RWPE1 (cell line): ENCODE measurements around the gene LRRC27.

Experiments
- CTCF ChIA-PET: fragments of 350-600 bp; sonication (Branson Sonifier 250); formaldehyde crosslinking; extraction: SDS; loops from one replicate; lab custom pipeline; 2021; lab: Yijun Ruan, JAX
- POLR2A ChIA-PET: fragments of 400-600 bp; formaldehyde crosslinking; extraction: SDS; loops from one replicate; lab custom pipeline; 2020; ENCODE audit warnings: antibody characterized with exemption; ENCODE audit not compliant: low non-redundant PET; lab: Yijun Ruan, JAX
- DNase-seq: peaks from one replicate; pipeline ENCODE4 v3.0.0; 2012; ENCODE audit warnings: low spot score
- H3K27ac ChIP-seq: fragments of 450-650 bp; 2 replicates; pipeline ENCODE4 v1.5.1; 2017
- CTCF ChIP-seq: fragments of 450-650 bp; conservative IDR thresholded peaks from 2 replicates; pipeline ENCODE4 v1.5.1; 2017; ENCODE audit warnings: low read depth, mild to moderate bottlenecking

Gene LRRC27

GRCh38 chr10:132354356-132355094 is 22.5 kb downstream of the LRRC27 start:
- CTCF ChIA-PET: no interaction called here
- no peak for DNase-seq
- no peak for TF ChIP-seq CTCF
- POLR2A ChIA-PET: interaction anchor here (0.6 kb wide), 1 partner anchor 101 kb away, joined by 3 read pairs; no protein-coding TSS in a partner anchor
- H3K27ac ChIP-seq: no peak overlapping the region

- ChIA-PET CTCF (interaction anchor here (1.2 kb wide), 1 partner anchor 32 kb away, joined by 4 read pairs; no protein-coding TSS in a partner anchor), POLR2A (no interaction called here)
- H3K27ac ChIP-seq: no peak overlapping the region
- no peak for TF ChIP-seq CTCF
- DNase-seq: no peak
These were observed 23.3 kb downstream of the LRRC27 start for GRCh38 chr10:132355297-132355696.

- CTCF ChIA-PET: interaction anchor here (0.6 to 1.2 kb wide), 2 partner anchors 32 to 299 kb away, joined by 3 to 4 read pairs; no protein-coding TSS in a partner anchor
These were observed 23.8 kb downstream of the LRRC27 start for GRCh38 chr10:132355754-132356153.

GRCh38 chr10:132356621-132357195 is 24.7 kb downstream of the LRRC27 start:
- CTCF ChIA-PET: interaction anchor here (1.2 kb wide), 1 partner anchor 31 kb away, joined by 4 read pairs; no protein-coding TSS in a partner anchor
- DNase-seq: no peak
- no peak for TF ChIP-seq CTCF
- H3K27ac ChIP-seq: no peak overlapping the region
- POLR2A ChIA-PET: no interaction called here

More at GRCh38 chr10:132355754-132356153, 23.8 kb downstream of the LRRC27 start:
- POLR2A ChIA-PET: no interaction called here
- no peak for DNase-seq
- H3K27ac ChIP-seq: no peak overlapping the region
- no peak for TF ChIP-seq CTCF

GRCh38 chr10:132357286-132358058 is 25.5 kb downstream of the LRRC27 start:
- no peak overlapping the region for H3K27ac ChIP-seq
- ChIA-PET POLR2A (interaction anchor here (0.6 kb wide), 1 partner anchor 89 kb away, joined by 4 read pairs; no protein-coding TSS in a partner anchor), CTCF (no interaction called here)
- TF ChIP-seq CTCF: no peak
- no peak for DNase-seq
